Panc1 (cell line): ENCODE data around the gene MKLN1.
A peak's percentile ranks its signal among the peaks of the same experiment; 100 is the strongest.

Experiments used
- CTCF ChIP-seq: fragments of 450-650 bp; IDR thresholded peaks from 2 replicates; pipeline ENCODE4 v1.5.1; 2017; ENCODE audit warnings: mild to moderate bottlenecking
- POLR2AphosphoS5 ChIP-seq: IDR thresholded peaks from 2 replicates; pipeline ENCODE4 v1.6.1; 2012; ENCODE audit warnings: mild to moderate bottlenecking, low read depth, low read length, moderate library complexity
- REST ChIP-seq, 2 experiments: IDR thresholded peaks; 2 replicates each; pipeline ENCODE4 v1.6.1; 2011 to 2012; ENCODE audit warnings: low read depth in 2 of 2, control low read depth in 1 of 2, low read length in 1 of 2, mild to moderate bottlenecking in 1 of 2, moderate library complexity in 1 of 2; ENCODE audit not compliant: insufficient read depth in 1 of 2
- SIN3A ChIP-seq: IDR thresholded peaks from 2 replicates; pipeline ENCODE4 v1.6.1; 2012; ENCODE audit warnings: low read depth, mild to moderate bottlenecking, low read length, moderate library complexity, borderline replicate concordance; ENCODE audit not compliant: insufficient read depth
- TCF7L2 ChIP-seq: IDR thresholded peaks from 2 replicates; pipeline ENCODE4 v1.6.1; 2011; ENCODE audit warnings: mild to moderate bottlenecking, low read depth, low read length, inconsistent platforms

GRCh38 chr7:131424219-131424822, 96.6 kb downstream of the MKLN1 start:
- TF ChIP-seq CTCF: peak; percentile 71; the same call in 1 of the 2 replicates
- no peak for TF ChIP-seq REST (IDR thresholded peaks at IDR 0.05; ENCODE audit: insufficient read depth in 1 of 2, low read depth in 2 of 2, low read length in 1 of 2)
- TF ChIP-seq POLR2AphosphoS5: no peak
- TF ChIP-seq SIN3A: no peak
- TF ChIP-seq TCF7L2: no peak
